Heart left ventricle (tissue), 13 donors: ENCODE data around the gene KDM8.

Experiments used
- CTCF ChIP-seq, 12 donors: fragments of 200-600 bp; sonication (generic) in 4 of 12; IDR thresholded peaks; one replicate each; pipeline versions ENCODE4 v1.5.0 to v1.8.0; 2018 to 2022; ENCODE audit warnings: antibody characterized with exemption in 12 of 12, mild to moderate bottlenecking in 5 of 12
- POLR2A ChIP-seq, 2 donors: fragments of 450-650 bp; IDR thresholded peaks; one replicate each; pipeline ENCODE4 v1.6.1; 2017; ENCODE audit warnings: antibody characterized with exemption in 2 of 2, mild to moderate bottlenecking in 2 of 2, moderate library complexity in 2 of 2
- donor health status: ischemic (EF 13 %, LVEDD 7.1; RV severe dilation, severe dysfunction).
- donor health status: DM: no; HTN: yes; CAD: no.
- donor health status: DM: no; HTN: no; CAD: no.
- donor health status: ischemic (EF 25% LVEDD 6.9; RV normal size, moderate dysfunction).
- donor health status: ischemic (EF 25% LVEDD 5.7; RV mildly dilated, moderate dysfunction).
- donor health status: ischemic (EF 35%, LVEDD 5.7; RV mildly dilated, moderate dysfunction).
- donor health status: nonischemic (EF 11% LVEDD 7.7; RV severe dilation, severe dysfunction).
- donor health status: DM: yes; HTN: yes; CAD: no.
- donor health status: PGD.
- donor health status: ischemic (EF 29% LVEDD 5.4; RV normal size, mild dysfunction).
- donor health status: nonischemic (EF 23%, LVEDD 6.1; RV moderate dilation, normal function).

GRCh38 chr16:27193300-27193990 lies 9.9 kb upstream of the KDM8 start:
- TF ChIP-seq CTCF (IDR thresholded peaks at IDR 0.05) = no peak
- no peak for TF ChIP-seq POLR2A (IDR thresholded peaks at IDR 0.05)
